Measurements from ENCODE around the gene SAYSD1.
A peak's percentile ranks its signal among the peaks of the same experiment; 100 is the strongest.

The SAYSD1 gene

GRCh38 chr6:39153766-39154397 is 38.9 kb upstream of the SAYSD1 start:
- Histone ChIP-seq H3K4me2 (ENCODE audit: low read length) (no peak overlapping the region), H3K4me1 (ENCODE audit: low read length) (peaks cover 15% of the 10 kb centered on the region), H3K27me3 (ENCODE audit: low read depth, low read length) (peaks cover 59% of the 10 kb centered on the region), H3K79me2 (ENCODE audit: low read length) (no peaks in the 10 kb centered on the region), H3K9me3 (ENCODE audit: insufficient read depth, low read length) (no peaks in the 10 kb centered on the region), H3K9ac (ENCODE audit: low read length) (no peak overlapping the region), H4K20me1 (ENCODE audit: insufficient read depth, low read length) (no peaks in the 10 kb centered on the region), H2AFZ (ENCODE audit: low read depth, low read length) (no peak overlapping the region), H3K27ac (ENCODE audit: low read length) (no peak overlapping the region), H3K4me3 (ENCODE audit: low read length) (no peak overlapping the region), H3K36me3 (replicated peaks; ENCODE audit: low read depth, low read length) (no peaks in the 10 kb centered on the region)
- TF ChIP-seq CTCF (IDR thresholded peaks at IDR 0.05; ENCODE audit: low read depth, low read length) (no peak), EZH2phosphoT487 (IDR thresholded peaks at IDR 0.05; ENCODE audit: low read depth) (no peak)

DNA sequence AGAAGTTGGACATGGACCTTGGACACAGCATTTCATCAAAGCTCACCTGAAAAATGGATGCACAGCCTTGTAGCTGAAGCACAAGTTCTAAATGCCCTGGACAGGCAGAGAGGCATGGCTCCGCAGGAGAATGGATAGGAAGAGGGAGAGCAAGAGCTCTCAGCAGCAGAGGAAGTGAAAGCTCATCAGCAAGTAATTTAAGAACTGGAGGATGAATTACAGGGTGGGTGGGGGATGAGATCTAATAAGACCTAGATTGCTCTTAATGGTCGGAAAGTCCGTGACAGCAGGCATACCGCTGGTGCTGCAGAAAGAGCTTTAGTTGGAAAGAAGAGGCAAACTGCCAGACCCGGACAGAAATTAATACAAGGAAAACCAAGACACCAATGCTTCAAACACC is 37.3 kb upstream of the SAYSD1 start:
- peaks cover 15% of the 10 kb centered on the region for H3K4me1 ChIP-seq (ENCODE audit: low read length)
- no peak overlapping the region for H3K27ac ChIP-seq (ENCODE audit: low read length)
- no peaks in the 10 kb centered on the region for H3K9me3 ChIP-seq (ENCODE audit: insufficient read depth, low read length)
- no peaks in the 10 kb centered on the region for H3K79me2 ChIP-seq (ENCODE audit: low read length)
- H2AFZ ChIP-seq (ENCODE audit: low read depth, low read length), result no peak overlapping the region
- no peaks in the 10 kb centered on the region for H4K20me1 ChIP-seq (ENCODE audit: insufficient read depth, low read length)
- no peaks in the 10 kb centered on the region for H3K36me3 ChIP-seq (replicated peaks; ENCODE audit: low read depth, low read length)
- H3K27me3 ChIP-seq (ENCODE audit: low read depth, low read length), result peaks cover 63% of the 10 kb centered on the region
- H3K4me2 ChIP-seq (ENCODE audit: low read length), result peak overlapping the region; percentile 50
- TF ChIP-seq EZH2phosphoT487 (IDR thresholded peaks at IDR 0.05; ENCODE audit: low read depth) (no peak), CTCF (IDR thresholded peaks at IDR 0.05; ENCODE audit: low read depth, low read length) (no peak)
- H3K9ac ChIP-seq (ENCODE audit: low read length), result no peak overlapping the region
- H3K4me3 ChIP-seq (ENCODE audit: low read length), result peak overlapping the region; percentile 12; the same call in 1 of the 2 replicates

DNA sequence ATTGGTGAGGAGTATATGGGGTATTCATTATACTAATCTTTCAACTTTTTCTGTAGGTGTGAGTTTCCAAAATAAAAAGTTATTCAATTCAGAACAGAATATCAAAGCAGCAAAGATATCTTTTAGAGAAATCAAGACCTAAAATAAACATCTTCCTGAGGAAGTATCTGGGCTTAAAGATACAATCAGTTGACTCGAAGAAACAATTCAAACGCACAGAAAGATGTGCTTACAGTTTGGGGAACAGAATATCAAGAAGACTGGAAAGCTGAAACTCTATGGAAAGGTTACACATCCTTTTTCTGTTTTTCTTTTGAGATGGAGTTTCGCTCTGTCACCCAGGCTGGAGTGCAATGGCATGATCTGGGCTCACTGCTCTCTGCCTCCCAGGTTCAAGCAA is 36.2 kb upstream of the SAYSD1 start:
- TF ChIP-seq EZH2phosphoT487 (IDR thresholded peaks at IDR 0.05; ENCODE audit: low read depth) (no peak), CTCF (IDR thresholded peaks at IDR 0.05; ENCODE audit: low read depth, low read length) (no peak)
- Histone ChIP-seq H3K4me1 (ENCODE audit: low read length) (peaks cover 15% of the 10 kb centered on the region), H3K4me3 (ENCODE audit: low read length) (no peak overlapping the region), H3K9ac (ENCODE audit: low read length) (no peak overlapping the region), H2AFZ (ENCODE audit: low read depth, low read length) (no peak overlapping the region), H3K27ac (ENCODE audit: low read length) (no peak overlapping the region), H3K4me2 (ENCODE audit: low read length) (no peak overlapping the region), H4K20me1 (ENCODE audit: insufficient read depth, low read length) (no peaks in the 10 kb centered on the region), H3K27me3 (ENCODE audit: low read depth, low read length) (peaks cover 65% of the 10 kb centered on the region), H3K79me2 (ENCODE audit: low read length) (no peaks in the 10 kb centered on the region), H3K36me3 (replicated peaks; ENCODE audit: low read depth, low read length) (no peaks in the 10 kb centered on the region), H3K9me3 (ENCODE audit: insufficient read depth, low read length) (no peaks in the 10 kb centered on the region)

DNA sequence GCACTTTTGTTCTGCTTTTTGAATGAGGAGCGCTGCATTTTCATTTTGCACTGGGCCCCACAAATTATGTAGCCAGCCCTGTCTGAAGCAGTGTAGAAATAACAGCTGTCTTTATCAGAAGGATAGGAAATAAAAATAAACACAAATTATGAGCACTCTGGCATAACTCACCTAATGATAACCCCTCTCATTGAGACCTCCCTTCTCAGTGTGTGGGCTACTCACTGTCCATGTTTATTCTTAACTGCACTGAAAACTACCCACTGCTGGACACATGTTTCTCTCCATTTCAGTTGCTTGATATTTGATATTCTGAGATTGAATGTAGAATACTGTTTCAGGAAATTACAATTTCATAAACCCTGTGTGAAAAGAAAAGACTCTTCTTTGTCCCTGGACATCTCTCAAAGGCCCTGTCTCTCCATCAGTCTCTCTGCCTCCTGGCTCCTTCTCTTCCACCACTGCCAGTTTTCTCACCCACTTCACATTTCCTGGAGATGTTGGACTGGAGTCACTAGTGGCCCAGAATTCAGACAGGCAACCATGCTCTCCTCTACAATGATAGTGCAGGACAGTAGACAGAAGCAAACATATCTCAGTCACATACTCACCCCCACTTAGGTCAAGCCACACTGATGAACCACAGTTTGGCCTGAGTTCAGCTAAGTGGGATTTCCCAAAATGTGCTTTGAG is 29.6 kb upstream of the SAYSD1 start:
- no peak overlapping the region for H3K27ac ChIP-seq (ENCODE audit: low read length)
- no peaks in the 10 kb centered on the region for H3K79me2 ChIP-seq (ENCODE audit: low read length)
- H3K4me2 ChIP-seq (ENCODE audit: low read length), result no peak overlapping the region
- no peak overlapping the region for H3K9ac ChIP-seq (ENCODE audit: low read length)
- TF ChIP-seq CTCF (IDR thresholded peaks at IDR 0.05; ENCODE audit: low read depth, low read length), result no peak
- no peak for TF ChIP-seq EZH2phosphoT487 (IDR thresholded peaks at IDR 0.05; ENCODE audit: low read depth)
- H3K4me3 ChIP-seq (ENCODE audit: low read length), result no peak overlapping the region
- no peak overlapping the region for H2AFZ ChIP-seq (ENCODE audit: low read depth, low read length)
- peaks cover 72% of the 10 kb centered on the region for H3K27me3 ChIP-seq (ENCODE audit: low read depth, low read length)
- no peaks in the 10 kb centered on the region for H3K4me1 ChIP-seq (ENCODE audit: low read length)
- no peaks in the 10 kb centered on the region for H3K9me3 ChIP-seq (ENCODE audit: insufficient read depth, low read length)
- no peaks in the 10 kb centered on the region for H3K36me3 ChIP-seq (replicated peaks; ENCODE audit: low read depth, low read length)
- H4K20me1 ChIP-seq (ENCODE audit: insufficient read depth, low read length), result no peaks in the 10 kb centered on the region
